Measurements from ENCODE around the gene ZNF750.

- TF ChIP-seq, protein P1, sequence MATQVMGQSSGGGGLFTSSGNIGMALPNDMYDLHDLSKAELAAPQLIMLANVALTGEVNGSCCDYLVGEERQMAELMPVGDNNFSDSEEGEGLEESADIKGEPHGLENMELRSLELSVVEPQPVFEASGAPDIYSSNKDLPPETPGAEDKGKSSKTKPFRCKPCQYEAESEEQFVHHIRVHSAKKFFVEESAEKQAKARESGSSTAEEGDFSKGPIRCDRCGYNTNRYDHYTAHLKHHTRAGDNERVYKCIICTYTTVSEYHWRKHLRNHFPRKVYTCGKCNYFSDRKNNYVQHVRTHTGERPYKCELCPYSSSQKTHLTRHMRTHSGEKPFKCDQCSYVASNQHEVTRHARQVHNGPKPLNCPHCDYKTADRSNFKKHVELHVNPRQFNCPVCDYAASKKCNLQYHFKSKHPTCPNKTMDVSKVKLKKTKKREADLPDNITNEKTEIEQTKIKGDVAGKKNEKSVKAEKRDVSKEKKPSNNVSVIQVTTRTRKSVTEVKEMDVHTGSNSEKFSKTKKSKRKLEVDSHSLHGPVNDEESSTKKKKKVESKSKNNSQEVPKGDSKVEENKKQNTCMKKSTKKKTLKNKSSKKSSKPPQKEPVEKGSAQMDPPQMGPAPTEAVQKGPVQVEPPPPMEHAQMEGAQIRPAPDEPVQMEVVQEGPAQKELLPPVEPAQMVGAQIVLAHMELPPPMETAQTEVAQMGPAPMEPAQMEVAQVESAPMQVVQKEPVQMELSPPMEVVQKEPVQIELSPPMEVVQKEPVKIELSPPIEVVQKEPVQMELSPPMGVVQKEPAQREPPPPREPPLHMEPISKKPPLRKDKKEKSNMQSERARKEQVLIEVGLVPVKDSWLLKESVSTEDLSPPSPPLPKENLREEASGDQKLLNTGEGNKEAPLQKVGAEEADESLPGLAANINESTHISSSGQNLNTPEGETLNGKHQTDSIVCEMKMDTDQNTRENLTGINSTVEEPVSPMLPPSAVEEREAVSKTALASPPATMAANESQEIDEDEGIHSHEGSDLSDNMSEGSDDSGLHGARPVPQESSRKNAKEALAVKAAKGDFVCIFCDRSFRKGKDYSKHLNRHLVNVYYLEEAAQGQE (IDR thresholded peaks at IDR 0.05; ENCODE audit: insufficient read depth in 1 of 2, low read depth in 2 of 2, low read length in 2 of 2) = no peak
- TF ChIP-seq POLR2AphosphoS5 (IDR thresholded peaks at IDR 0.05; ENCODE audit: low read depth, low read length) = no peak
These were observed 21.0 kb upstream of the ZNF750 start for GRCh38 chr17:82860606-82861392.
